Neural crest cell (in vitro differentiated cells): Measurements from ENCODE around the gene FIGLA. TPM values are rescaled to one million over a fixed set of nuclear protein-coding genes. Genes with fewer than 3 reads are reported as not detected.
A peak's percentile ranks its signal among the peaks of the same experiment; 100 is the strongest.

Source experiments
- DNase-seq: peaks from one replicate; pipeline ENCODE4 v3.0.0; 2021; ENCODE audit warnings: low read depth, mixed read lengths, low spot score
- H3K27ac Mint-ChIP-seq: one replicate; pipeline ENCODE4 v1.8.0; 2021; ENCODE audit warnings: mild to moderate bottlenecking, mixed read lengths; ENCODE audit not compliant: unreplicated experiment
- H3K27me3 Mint-ChIP-seq: 2 replicates; pipeline ENCODE4 v1.8.0; 2021; ENCODE audit warnings: low read depth, mild to moderate bottlenecking, mixed read lengths
- H3K36me3 Mint-ChIP-seq: 2 replicates; pipeline ENCODE4 v1.8.0; 2021; ENCODE audit warnings: low read depth, mild to moderate bottlenecking, mixed read lengths
- H3K4me1 Mint-ChIP-seq: 2 replicates; pipeline ENCODE4 v1.8.0; 2021; ENCODE audit warnings: mixed read lengths
- H3K4me3 Mint-ChIP-seq: one replicate; pipeline ENCODE4 v1.8.0; 2021; ENCODE audit warnings: mild to moderate bottlenecking, mixed read lengths
- H3K9me3 Mint-ChIP-seq: 2 replicates; pipeline ENCODE4 v1.8.0; 2021; ENCODE audit warnings: mixed read lengths
- CTCF ChIP-seq: fragments of 200-600 bp; sonication (generic); conservative IDR thresholded peaks from 2 replicates; pipeline ENCODE4 v1.5.0; 2021; ENCODE audit warnings: antibody characterized with exemption, mild to moderate bottlenecking
- total RNA-seq: library from RNA; stranded (reverse); gene quantifications from 2 replicates; pipeline ENCODE4 v1.2.1, GENCODE V29; 2021

The FIGLA gene
- total RNA-seq, 1 donor from 2014 or later: not detected

GRCh38 chr2:70772486-70773155, 17.8 kb downstream of the FIGLA start:
- H3K9me3 Mint-ChIP-seq: no peaks in the 10 kb centered on the region
- H3K4me1 Mint-ChIP-seq: peaks cover 5% of the 10 kb centered on the region
- peaks cover 73% of the 10 kb centered on the region for H3K27me3 Mint-ChIP-seq
- H3K27ac Mint-ChIP-seq: no peak overlapping the region
- H3K36me3 Mint-ChIP-seq: no peaks in the 10 kb centered on the region
- no peak overlapping the region for H3K4me3 Mint-ChIP-seq
- no peak for TF ChIP-seq CTCF
- DNase-seq: no peak

- no peak for TF ChIP-seq CTCF
- DNase-seq: no peak
- H3K36me3 Mint-ChIP-seq: no peaks in the 10 kb centered on the region
- peaks cover 10% of the 10 kb centered on the region for H3K4me1 Mint-ChIP-seq
- H3K27me3 Mint-ChIP-seq: peaks cover 74% of the 10 kb centered on the region
- H3K4me3 Mint-ChIP-seq: peak overlapping the region; percentile 35
- H3K27ac Mint-ChIP-seq: no peak overlapping the region
- H3K9me3 Mint-ChIP-seq: no peaks in the 10 kb centered on the region
Observed at GRCh38 chr2:70771446-70771845, 19.0 kb downstream of the FIGLA start.

GRCh38 chr2:70769450-70769849, 21.0 kb downstream of the FIGLA start:
- no peak overlapping the region for H3K27ac Mint-ChIP-seq
- no peaks in the 10 kb centered on the region for H3K9me3 Mint-ChIP-seq
- H3K4me3 Mint-ChIP-seq: peak overlapping the region; percentile 74
- H3K27me3 Mint-ChIP-seq: peaks cover 72% of the 10 kb centered on the region
- no peak for TF ChIP-seq CTCF
- no peaks in the 10 kb centered on the region for H3K36me3 Mint-ChIP-seq
- DNase-seq: no peak
- H3K4me1 Mint-ChIP-seq: peaks cover 12% of the 10 kb centered on the region

GRCh38 chr2:70768590-70769085, 21.8 kb downstream of the FIGLA start:
- Mint-ChIP-seq H3K27me3 (peaks cover 69% of the 10 kb centered on the region), H3K27ac (no peak overlapping the region), H3K4me3 (peak overlapping the region; percentile 74), H3K9me3 (no peaks in the 10 kb centered on the region), H3K4me1 (peaks cover 12% of the 10 kb centered on the region), H3K36me3 (no peaks in the 10 kb centered on the region)
- TF ChIP-seq CTCF: no peak
- no peak for DNase-seq

- H3K4me1 Mint-ChIP-seq: peaks cover 12% of the 10 kb centered on the region
- DNase-seq: peak; percentile 61
- no peaks in the 10 kb centered on the region for H3K36me3 Mint-ChIP-seq
- peaks cover 63% of the 10 kb centered on the region for H3K27me3 Mint-ChIP-seq
- H3K4me3 Mint-ChIP-seq: peak within 1 kb of the TSS; percentile 95
- no peaks in the 10 kb centered on the region for H3K9me3 Mint-ChIP-seq
- H3K27ac Mint-ChIP-seq: peak within 1 kb of the TSS; percentile 94
- TF ChIP-seq CTCF: peak; percentile 54
Observed at GRCh38 chr2:70767699-70768589, 22.5 kb downstream of the FIGLA start, which contains the start of gene ADD2. Gene ADD2 (minus strand): TSS chr2:70768200. CDS start chr2:70706408, 61,792 bp downstream.
